ENCODE data around the gene CALB2. TPM values are rescaled to one million over a fixed set of nuclear protein-coding genes. Genes with fewer than 3 reads are reported as not detected.

Gene CALB2
- polyA plus RNA-seq, 1 donor from 2014 or later: 1.1 TPM

- H3F3A ChIP-seq (ENCODE audit: insufficient read depth, low read length, poor library complexity, severe bottlenecking): no peaks in the 10 kb centered on the region
- H4K20me1 ChIP-seq (ENCODE audit: insufficient read depth): no peaks in the 10 kb centered on the region
- H3K4me2 ChIP-seq (ENCODE audit: low read length): no peak overlapping the region
- no peak overlapping the region for H3K27ac ChIP-seq (ENCODE audit: low read length)
- H2AFZ ChIP-seq (ENCODE audit: low read depth, low read length): no peak overlapping the region
- H3K9me2 ChIP-seq (ENCODE audit: insufficient read depth, low read length): no peaks in the 10 kb centered on the region
- no peak overlapping the region for H3K4me3 ChIP-seq (ENCODE audit: low read length)
- H3K27me3 ChIP-seq (ENCODE audit: insufficient read depth, low read depth, low read length): no peaks in the 10 kb centered on the region
- H3K9ac ChIP-seq (ENCODE audit: low read length): no peak overlapping the region
- TF ChIP-seq POLR2AphosphoS5 (IDR thresholded peaks at IDR 0.05): no peak
- no peak for TF ChIP-seq MXI1 (conservative IDR thresholded peaks at IDR 0.05; ENCODE audit: poor library complexity, severe bottlenecking)
- no peak for TF ChIP-seq EP300 (conservative IDR thresholded peaks at IDR 0.05; ENCODE audit: poor library complexity, severe bottlenecking)
- TF ChIP-seq SMC3 (conservative IDR thresholded peaks at IDR 0.05; ENCODE audit: poor library complexity): no peak
- TF ChIP-seq REST (IDR thresholded peaks at IDR 0.05; ENCODE audit: borderline replicate concordance): no peak
- TF ChIP-seq EZH2 (IDR thresholded peaks at IDR 0.05; ENCODE audit: borderline replicate concordance, insufficient read depth, low read length, poor library complexity, severe bottlenecking): no peak
- no peak for TF ChIP-seq CTCF (IDR thresholded peaks at IDR 0.05; ENCODE audit: poor library complexity, severe bottlenecking)
- TF ChIP-seq TAF1 (IDR thresholded peaks at IDR 0.05; ENCODE audit: low read depth): no peak
- TF ChIP-seq RAD21 (conservative IDR thresholded peaks at IDR 0.05): no peak
- H3K79me2 ChIP-seq (replicated peaks; ENCODE audit: insufficient read depth, low read length): no peaks in the 10 kb centered on the region
- H3K36me3 ChIP-seq (ENCODE audit: insufficient read depth, low read length): no peaks in the 10 kb centered on the region
- H3K9me3 ChIP-seq (ENCODE audit: low read length): no peaks in the 10 kb centered on the region
Observed at GRCh38 chr16:71345031-71345430, 13.5 kb upstream of the CALB2 start.

GRCh38 chr16:71347146-71347545 lies 11.4 kb upstream of the CALB2 start:
- no peaks in the 10 kb centered on the region for H3K27me3 ChIP-seq (ENCODE audit: insufficient read depth, low read depth, low read length)
- no peaks in the 10 kb centered on the region for H3K79me2 ChIP-seq (replicated peaks; ENCODE audit: insufficient read depth, low read length)
- H3K36me3 ChIP-seq (ENCODE audit: insufficient read depth, low read length): no peaks in the 10 kb centered on the region
- no peaks in the 10 kb centered on the region for H3K9me2 ChIP-seq (ENCODE audit: insufficient read depth, low read length)
- H2AFZ ChIP-seq (ENCODE audit: low read depth, low read length): no peak overlapping the region
- no peak overlapping the region for H3K9ac ChIP-seq (ENCODE audit: low read length)
- H3K4me2 ChIP-seq (ENCODE audit: low read length): no peak overlapping the region
- H3K27ac ChIP-seq (ENCODE audit: low read length): no peak overlapping the region
- no peak overlapping the region for H3K4me3 ChIP-seq (ENCODE audit: low read length)
- no peaks in the 10 kb centered on the region for H3K9me3 ChIP-seq (ENCODE audit: low read length)
- TF ChIP-seq REST (IDR thresholded peaks at IDR 0.05; ENCODE audit: borderline replicate concordance) (no peak), RAD21 (conservative IDR thresholded peaks at IDR 0.05) (no peak), EZH2 (IDR thresholded peaks at IDR 0.05; ENCODE audit: borderline replicate concordance, insufficient read depth, low read length, poor library complexity, severe bottlenecking) (no peak), POLR2AphosphoS5 (IDR thresholded peaks at IDR 0.05) (no peak), TAF1 (IDR thresholded peaks at IDR 0.05; ENCODE audit: low read depth) (no peak), SMC3 (conservative IDR thresholded peaks at IDR 0.05; ENCODE audit: poor library complexity) (no peak), MXI1 (conservative IDR thresholded peaks at IDR 0.05; ENCODE audit: poor library complexity, severe bottlenecking) (no peak)
- H4K20me1 ChIP-seq (ENCODE audit: insufficient read depth): no peaks in the 10 kb centered on the region
- no peaks in the 10 kb centered on the region for H3F3A ChIP-seq (ENCODE audit: insufficient read depth, low read length, poor library complexity, severe bottlenecking)

All from neural cell (in vitro differentiated cells).